Stimulated activated CD4-positive, alpha-beta T cell treated with anti-CD3 and anti-CD28 coated beads, TNF-alpha, amount 100 ng/mL, for 48 hours (primary cell): ENCODE data around the gene PCYT1A.

Source experiments
- DNase-seq, 3 donors: peaks; one replicate each; pipeline ENCODE4 v3.0.0-alpha.2; 2020; ENCODE audit warnings: low read depth in 3 of 3

The PCYT1A gene

GRCh38 chr3:196237203-196237602, 50.3 kb downstream of the PCYT1A start:
- DNase-seq: no peak

DNA sequence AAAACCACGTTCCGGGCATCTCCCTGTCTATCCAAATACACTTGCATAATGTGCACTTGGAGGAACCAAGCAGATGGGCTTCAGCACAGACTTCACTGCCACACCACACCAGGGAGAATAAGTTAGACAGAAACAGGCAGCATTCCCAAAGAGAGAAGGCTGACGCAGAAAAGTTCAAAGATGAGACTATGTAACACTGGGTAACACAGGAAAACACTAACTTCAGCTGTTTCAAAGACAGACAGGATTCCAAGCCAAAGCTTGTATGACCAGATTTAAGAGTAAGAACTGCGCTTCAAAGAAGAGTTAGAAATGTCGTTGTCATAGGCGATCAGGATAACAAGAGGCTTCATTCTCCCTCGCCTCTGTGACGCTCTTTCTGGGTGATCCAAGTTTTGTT, 51.3 kb downstream of the PCYT1A start:
- DNase-seq: no peak

DNA sequence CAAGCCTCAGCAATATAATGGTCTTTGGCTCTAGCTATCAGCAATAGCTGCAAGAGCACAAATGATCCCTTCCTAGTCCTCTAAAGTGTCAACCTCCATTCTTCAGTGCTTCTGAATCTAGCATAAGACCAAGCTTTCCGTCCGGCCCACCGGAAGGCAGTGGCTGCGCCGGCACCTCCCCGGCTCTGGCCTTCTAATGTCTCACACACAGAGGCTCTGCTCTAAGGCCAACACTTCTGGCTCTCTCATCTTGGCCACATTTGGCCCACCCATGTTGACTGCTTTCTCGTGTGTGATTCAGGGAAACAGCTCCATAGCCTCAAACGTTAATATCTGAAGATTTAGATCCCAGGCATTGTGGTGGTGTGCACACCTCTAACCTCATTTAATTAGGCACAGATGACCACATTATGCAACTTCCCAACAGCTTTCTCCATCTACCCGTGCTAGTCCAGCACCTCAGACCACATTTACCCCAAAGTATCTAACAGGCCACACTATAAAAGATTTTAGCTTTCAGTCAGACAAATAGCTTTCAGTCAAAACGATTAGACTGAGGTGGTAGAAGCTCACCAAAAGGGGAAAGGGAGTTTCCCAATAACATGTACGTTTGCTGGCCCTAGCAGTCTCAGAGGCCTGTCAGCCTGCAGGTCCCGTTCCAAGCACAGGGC, 51.9 kb downstream of the PCYT1A start:
- DNase-seq: no peak

DNA sequence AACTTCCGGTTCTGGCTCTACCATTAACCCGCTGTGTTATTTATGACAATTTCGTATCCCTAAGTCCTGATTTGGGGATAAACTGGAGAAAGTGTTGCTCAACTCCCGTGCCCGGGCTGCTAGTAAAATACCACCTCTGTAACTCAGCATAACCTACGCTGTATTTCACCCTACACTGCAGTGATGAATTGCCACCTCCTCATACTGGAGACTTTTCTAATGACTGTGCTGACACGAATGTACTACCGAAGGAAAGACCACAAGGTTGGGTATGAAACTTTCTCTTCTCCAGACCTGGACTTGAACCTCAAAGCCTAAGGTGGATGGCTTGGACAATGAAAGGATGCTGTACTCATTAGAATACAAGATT, 54.7 kb downstream of the PCYT1A start:
- DNase-seq: no peak

- DNase-seq: no peak
Observed at GRCh38 chr3:196232154-196232881, 55.2 kb downstream of the PCYT1A start.

DNA sequence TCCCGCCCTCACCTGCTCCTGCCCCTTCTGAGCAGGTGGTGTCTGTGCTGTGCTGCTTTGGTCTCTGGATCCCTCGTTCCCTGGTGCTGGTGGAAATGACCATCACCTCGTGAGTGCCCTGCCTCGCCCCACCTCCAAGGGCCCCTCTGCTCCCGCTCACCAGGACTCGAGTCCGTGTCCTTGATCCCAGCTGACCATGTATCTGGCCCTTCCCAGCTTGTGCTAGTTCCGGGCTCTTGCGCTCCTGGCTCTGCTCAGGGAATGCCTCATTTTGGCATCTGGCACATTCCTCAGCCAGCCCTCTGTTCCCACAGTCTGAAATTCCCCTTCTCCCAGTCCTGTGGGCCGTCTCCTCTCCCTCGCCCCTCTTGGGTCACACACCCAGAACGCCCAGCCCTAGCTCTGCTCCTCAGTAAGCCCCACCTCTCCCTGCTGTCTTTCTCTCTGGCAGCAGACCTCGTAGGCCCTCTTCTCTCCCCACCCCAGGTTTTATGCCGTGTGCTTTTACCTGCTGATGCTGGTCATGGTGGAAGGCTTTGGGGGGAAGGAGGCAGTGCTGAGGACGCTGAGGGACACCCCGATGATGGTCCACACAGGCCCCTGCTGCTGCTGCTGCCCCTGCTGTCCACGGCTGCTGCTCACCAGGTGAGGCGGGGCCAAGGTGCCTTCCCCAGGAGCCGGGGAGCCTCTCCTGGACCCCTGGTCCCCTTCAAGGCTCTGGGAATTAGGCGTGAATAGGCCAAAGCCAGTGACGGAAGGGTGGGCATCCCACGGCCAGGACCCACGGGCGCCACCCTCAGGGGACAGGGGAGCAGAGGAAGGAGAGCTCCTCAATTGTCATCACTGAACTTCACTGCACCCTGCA, 59.7 kb downstream of the PCYT1A start:
- no peak for DNase-seq

DNA sequence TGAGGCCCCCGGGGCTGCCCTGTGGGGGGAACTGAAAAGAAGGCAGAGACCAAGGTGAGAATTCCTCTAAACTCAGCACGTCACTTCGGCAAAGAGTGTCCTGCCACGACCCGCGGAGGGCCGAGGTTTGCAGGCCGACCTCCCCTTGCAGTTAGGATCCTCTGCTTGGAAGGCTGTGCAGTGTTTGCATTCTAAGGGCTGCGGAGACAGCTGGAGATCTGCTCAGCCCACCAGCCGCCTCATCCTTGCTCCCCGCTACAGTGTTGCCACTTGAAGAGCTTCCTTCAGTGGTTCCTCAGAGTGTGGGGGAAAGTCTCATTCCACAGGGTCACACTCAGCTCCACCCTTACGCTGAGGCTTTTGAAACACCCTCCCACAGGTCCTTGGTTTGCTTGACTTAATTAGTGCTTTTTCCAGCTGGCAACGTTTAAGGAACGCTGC, 60.4 kb downstream of the PCYT1A start:
- DNase-seq: no peak

DNA sequence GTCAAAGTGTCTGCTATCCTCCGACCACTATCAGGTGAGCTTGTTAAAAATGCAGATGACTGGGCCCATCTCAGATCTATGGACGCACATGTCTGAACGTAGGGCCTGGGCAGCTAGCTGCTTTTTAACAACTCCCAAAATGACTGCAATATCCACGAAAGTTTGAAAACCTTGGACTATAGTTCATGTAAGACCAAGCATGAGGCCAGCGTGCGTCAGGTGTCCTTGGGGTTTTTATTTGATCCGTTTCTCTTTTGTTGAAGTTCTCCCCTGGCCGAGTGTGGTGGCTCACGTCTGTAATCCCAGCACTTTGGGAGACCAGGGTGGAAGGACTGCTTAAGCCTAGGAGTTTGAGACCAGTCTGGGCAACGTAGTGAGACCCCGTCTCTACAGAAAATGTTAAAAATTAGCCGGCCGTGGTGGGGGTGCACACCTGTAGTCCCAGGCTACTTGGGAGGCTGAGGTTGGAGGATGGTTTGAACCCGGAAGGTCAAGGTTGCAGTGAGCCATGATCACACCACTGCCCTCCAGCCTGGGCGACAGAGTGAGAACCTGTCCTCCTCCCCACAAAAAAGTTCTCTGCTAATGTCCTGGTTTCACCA, 61.7 kb downstream of the PCYT1A start:
- DNase-seq: no peak

GRCh38 chr3:196225086-196225485, 62.4 kb downstream of the PCYT1A start:
- no peak for DNase-seq

DNA sequence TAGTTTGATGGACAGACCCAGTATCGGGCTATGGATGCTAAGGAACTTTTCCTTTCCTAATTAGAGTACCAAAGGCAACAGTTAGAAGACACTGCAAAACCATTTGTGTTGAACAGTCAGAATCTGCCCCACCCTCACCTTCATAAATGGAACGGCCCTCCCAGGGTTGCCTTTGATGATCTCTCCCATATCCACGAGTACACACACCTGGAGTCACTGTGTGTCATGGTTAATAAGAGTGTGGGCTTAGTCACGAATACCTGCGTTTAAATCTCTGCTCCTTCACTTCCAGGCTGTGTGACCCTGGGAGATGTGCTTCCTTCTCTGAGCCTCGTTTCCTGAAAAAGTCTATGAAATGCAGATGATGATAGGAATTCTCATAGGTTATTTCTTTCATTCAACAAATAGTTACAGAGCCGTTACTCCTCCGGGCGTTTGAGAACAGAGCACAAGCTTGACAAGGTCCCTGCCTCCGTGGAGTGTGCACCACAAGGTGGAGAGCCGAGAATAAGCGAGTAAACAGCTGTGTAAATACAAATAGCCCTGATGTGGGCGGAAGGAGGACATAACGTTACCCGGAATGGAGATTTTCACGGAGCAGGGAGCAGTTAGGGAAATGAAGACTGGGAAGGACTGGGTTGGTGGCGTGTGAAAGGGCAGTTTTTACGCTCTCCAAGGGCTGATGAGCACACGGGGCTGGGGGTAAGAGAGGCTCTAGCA, 64.5 kb downstream of the PCYT1A start:
- DNase-seq: no peak

DNA sequence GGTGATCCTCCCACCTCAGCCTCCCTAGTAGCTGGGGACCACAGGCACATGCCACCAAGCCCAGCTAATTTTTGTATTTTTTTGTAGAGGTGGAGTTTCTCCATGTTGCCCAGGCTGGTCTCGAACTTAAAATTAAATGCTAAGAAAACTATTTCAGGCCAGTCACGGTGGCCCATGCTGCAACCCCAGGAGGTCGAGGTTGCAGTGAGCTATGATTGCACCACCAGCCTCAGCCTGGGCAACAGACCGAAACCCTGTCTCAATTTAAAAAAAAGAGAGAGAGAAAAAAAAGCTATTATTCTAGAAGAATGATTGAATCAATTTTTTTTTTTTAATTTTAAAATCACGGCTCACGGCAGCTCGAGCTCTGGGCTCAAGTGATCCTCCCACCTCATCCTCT, 66.5 kb downstream of the PCYT1A start:
- no peak for DNase-seq

DNA sequence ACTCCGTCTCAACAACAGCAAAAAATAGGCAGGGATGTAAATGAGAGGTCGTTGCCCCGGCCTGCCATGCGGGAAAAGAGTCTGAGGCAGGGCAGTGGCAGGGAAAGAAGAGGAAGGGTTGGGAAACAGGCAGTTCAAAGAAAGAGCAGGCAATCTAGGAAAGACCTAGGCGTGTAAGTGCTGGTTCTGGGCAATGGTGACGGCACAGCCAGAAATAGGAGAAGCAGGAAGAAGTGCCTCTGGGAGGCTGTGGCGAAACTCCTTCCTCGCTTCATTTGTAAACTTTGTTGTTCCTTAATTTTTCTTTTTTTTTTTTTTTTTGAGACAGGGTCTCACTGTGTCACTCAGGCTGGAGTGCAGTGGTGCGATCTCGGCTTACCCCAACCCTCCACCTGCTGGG, 66.9 kb downstream of the PCYT1A start:
- no peak for DNase-seq

DNA sequence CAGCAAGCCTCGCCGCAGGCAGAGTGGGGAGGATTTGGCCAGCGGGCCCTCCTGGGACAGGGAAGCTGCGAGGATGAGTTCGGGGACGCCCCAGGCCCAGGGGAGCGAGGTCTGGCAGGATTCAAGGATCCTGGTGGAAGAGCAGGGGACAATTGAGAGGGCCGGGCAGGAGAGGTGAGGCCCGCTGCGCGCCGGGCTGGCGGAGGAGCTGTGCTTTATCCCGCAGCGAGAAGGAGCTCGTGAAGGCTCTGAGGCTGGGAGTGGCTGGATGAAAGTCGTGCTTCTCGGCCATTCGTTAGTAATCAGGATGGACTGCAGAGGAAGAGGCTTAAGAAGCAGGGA, 67.6 kb downstream of the PCYT1A start:
- DNase-seq: no peak

- DNase-seq: peak in 2 of 3 donors; percentile 49 to 58
Observed at GRCh38 chr3:196219194-196219969, 68.1 kb downstream of the PCYT1A start.

DNA sequence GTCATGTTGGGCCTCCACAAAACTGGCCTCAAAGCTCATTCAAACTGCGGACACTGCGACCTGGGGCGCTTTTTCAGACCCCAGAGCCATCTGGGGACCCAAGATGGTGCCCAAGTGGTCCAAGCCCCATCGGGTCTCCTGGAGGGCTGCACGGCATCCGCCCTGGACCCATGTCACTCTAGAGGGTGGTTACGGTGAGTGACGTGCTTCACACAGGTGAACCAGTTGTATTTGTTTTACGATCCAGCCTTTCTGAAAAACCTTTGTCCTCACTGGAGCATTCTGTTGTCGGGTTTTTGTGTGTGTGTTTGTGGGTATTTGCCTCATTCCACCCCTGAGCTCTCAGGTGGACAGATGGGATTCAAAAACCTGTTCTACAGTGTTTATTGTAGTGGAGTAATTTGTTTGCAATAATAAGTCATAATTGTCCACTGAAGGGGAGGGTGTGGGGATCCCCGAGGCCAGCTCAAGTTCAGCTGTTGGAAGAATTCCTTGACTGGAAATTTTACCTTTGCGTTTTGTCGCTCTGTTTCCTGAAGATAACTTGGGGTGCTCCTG, 69.3 kb downstream of the PCYT1A start:
- DNase-seq: no peak

DNA sequence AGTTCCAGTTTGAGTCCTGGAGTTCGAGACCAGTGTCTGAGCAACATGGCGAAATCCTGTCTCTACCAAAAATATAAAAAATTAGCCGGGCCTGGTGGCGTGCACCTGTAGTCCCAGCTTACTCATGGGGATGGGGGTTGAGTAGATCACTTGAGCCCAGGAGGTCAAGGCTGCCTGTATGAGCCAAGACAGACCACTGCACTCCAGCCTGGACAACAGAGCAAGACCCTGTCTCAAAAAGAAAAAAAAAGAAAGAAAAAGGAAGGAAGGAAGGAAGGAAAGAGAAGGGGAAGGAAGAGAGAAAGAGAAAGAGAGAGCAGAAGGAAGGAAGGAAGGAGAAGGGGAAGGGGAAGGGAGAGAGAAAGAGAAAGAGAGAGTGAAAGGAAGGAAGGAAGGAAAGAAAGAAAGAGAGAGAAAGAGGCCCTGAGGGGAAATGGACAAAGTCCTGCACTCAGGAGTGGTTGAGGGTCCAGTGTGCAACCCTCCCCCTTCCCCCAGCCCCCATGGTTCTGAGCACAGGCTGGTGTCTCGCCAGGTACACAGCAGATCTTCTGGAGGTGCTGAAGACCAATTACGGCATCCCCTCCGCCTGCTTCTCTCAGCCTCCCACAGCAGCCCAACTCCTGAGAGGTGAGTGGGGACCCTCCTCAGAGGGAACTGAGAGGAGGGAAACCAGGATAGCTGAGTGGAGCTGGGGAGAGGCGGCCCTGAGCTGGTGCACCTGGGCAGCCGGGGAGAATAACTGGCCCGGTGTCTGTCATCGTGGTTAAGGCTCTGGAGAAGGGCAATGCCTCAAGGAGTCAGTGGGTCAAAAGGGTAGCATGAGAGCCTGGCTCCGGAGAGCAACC, 70.0 kb downstream of the PCYT1A start:
- no peak for DNase-seq

DNA sequence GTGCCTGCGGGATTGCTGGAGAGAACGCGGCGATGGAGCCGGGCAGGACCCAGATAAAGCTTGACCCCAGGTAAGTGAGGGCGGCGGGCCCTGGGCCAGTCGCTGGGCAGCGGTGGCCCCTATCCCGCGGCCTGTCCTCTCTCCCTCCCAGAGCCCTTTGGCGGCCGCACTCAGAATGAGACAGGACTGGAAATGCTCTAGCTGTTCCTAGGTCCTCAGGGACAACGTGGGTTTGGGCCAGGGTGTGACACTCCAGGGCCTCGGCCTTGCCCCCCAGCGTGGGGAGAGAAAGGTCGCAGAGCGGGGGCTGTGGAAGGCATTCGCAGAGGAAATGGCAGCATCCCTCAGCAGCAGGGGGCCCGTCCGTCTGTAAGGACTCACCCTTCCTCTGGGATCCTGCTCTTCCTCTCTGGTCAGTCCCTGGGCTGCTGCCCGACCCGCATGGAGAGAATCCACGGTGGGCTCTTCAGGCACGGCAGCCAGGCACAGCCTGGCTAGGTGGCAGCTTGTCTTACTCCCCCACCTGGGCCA, 70.8 kb downstream of the PCYT1A start:
- DNase-seq: no peak

GRCh38 chr3:196216089-196216564, 71.4 kb downstream of the PCYT1A start, which contains the start of gene SLC51A:
TSS of gene SLC51A (plus strand) at chr3:196216534. CDS start at chr3:196216713, 179 bp downstream.
- no peak for DNase-seq

DNA sequence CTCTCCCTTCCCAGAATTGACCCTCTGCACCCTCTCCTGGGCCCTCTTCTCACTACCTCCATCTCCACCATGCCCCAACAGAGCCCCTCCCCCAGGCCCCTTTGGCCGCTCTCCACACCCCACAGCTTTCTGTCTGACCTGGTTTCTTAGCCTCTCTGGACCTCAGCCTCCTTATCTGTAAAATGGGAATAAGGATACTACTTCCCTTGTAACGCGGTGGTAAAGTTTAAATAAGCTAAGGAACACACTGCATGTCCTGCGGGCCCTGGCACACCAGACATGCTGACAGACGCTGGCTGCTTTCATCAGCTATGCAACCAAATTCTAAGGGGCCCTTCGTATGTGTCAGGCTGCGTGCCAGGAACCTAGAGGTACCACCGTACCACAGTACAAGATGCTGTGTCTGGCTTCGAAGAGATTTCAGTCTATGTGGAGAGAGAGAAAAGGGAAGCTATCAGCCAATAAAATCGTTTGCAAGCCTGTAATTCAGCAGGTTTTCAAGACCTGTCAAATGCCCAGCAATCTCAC, 72.0 kb downstream of the PCYT1A start:
- DNase-seq: no peak
